Tibial nerve (tissue), 4 donors: ENCODE results near the gene SLC12A7.

Source experiments
- EP300 ChIP-seq, 2 donors: sonication (generic); formaldehyde crosslinking; IDR thresholded peaks; one replicate each; pipeline ENCODE4 v1.6.1; 2017; ENCODE audit warnings: antibody characterized with exemption in 2 of 2, mild to moderate bottlenecking in 1 of 2
- TF ChIP-seq, protein P1 (sequence below), 5 experiments: fragments of 200-600 bp in 3 of 5; fragments of 450-650 bp in 2 of 5; sonication (generic) in 3 of 5; IDR thresholded peaks; one replicate each; pipeline ENCODE4 v1.5.1; 2016 to 2019; ENCODE audit warnings: antibody characterized with exemption in 5 of 5, mild to moderate bottlenecking in 3 of 5, moderate library complexity in 2 of 5

DNA sequence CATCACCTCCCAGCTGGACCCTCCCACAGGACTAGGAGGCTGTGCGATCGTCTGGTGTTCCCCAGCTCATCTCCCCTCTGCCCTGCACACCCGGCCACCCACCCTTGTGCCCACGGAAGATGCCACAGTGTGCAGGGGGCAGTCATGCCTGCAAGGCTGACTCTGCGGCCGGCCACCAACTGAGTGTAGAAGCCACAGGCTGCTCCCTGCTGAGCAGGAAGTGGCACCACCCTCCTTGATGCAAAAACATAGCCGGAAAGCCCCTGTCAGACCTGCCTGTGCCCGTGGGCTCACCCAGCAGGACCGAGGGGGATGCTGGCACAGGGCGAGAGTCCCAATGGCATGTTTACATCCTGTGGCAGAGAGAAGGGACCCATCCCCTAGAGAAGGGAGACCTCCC lies 40.3 kb upstream of the SLC12A7 start:
- TF ChIP-seq, protein P1, sequence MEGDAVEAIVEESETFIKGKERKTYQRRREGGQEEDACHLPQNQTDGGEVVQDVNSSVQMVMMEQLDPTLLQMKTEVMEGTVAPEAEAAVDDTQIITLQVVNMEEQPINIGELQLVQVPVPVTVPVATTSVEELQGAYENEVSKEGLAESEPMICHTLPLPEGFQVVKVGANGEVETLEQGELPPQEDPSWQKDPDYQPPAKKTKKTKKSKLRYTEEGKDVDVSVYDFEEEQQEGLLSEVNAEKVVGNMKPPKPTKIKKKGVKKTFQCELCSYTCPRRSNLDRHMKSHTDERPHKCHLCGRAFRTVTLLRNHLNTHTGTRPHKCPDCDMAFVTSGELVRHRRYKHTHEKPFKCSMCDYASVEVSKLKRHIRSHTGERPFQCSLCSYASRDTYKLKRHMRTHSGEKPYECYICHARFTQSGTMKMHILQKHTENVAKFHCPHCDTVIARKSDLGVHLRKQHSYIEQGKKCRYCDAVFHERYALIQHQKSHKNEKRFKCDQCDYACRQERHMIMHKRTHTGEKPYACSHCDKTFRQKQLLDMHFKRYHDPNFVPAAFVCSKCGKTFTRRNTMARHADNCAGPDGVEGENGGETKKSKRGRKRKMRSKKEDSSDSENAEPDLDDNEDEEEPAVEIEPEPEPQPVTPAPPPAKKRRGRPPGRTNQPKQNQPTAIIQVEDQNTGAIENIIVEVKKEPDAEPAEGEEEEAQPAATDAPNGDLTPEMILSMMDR (IDR thresholded peaks at IDR 0.05): no peak
- no peak for TF ChIP-seq EP300 (IDR thresholded peaks at IDR 0.05)
